Inflammatory macrophage treated with lipopolysaccharide for 4 hours (primary cell): ENCODE measurements around the gene HMCN2.

ENCODE experiments used
- DNase-seq: peaks from one replicate; pipeline ENCODE4 v3.0.0-alpha.2; 2020

The HMCN2 gene

GRCh38 chr9:130477564-130477963 is 212.0 kb downstream of the HMCN2 start:
- DNase-seq = no peak

GRCh38 chr9:130478152-130478551 is 212.6 kb downstream of the HMCN2 start:
- no peak for DNase-seq

GRCh38 chr9:130478736-130479575 is 213.4 kb downstream of the HMCN2 start:
- DNase-seq = no peak

- DNase-seq = no peak
These were observed 214.0 kb downstream of the HMCN2 start for GRCh38 chr9:130479587-130479986.

- no peak for DNase-seq
These were observed 215.1 kb downstream of the HMCN2 start for GRCh38 chr9:130480673-130481072.

- DNase-seq = no peak
These were observed 216.9 kb downstream of the HMCN2 start for GRCh38 chr9:130482463-130482862.

- no peak for DNase-seq
These were observed 217.9 kb downstream of the HMCN2 start for GRCh38 chr9:130483371-130483971.
